ENCODE data around the gene LRBA.

Gene LRBA

GRCh38 chr4:150259861-150260567 lies 755.1 kb downstream of the LRBA start:
- H3K79me2 ChIP-seq (ENCODE audit: control insufficient read depth, low read length): no peaks in the 10 kb centered on the region
- no peaks in the 10 kb centered on the region for H3K36me3 ChIP-seq (ENCODE audit: control insufficient read depth, low read length)
- H3K4me2 ChIP-seq (ENCODE audit: low read length): no peak overlapping the region
- H3K27me3 ChIP-seq (ENCODE audit: control insufficient read depth, low read length): no peaks in the 10 kb centered on the region
- no peak overlapping the region for H3K4me3 ChIP-seq (ENCODE audit: low read length)
- H3F3A ChIP-seq (ENCODE audit: control insufficient read depth, insufficient read depth): no peaks in the 10 kb centered on the region
- no peak overlapping the region for H3K27ac ChIP-seq (ENCODE audit: low read depth, low read length)
- TF ChIP-seq EZH2phosphoT487 (IDR thresholded peaks at IDR 0.05; ENCODE audit: borderline replicate concordance, low read length) (no peak), CTCF (IDR thresholded peaks at IDR 0.05; ENCODE audit: low read depth, low read length, poor library complexity, severe bottlenecking) (no peak)
- H3K9me2 ChIP-seq (replicated peaks; ENCODE audit: control insufficient read depth, low read length): no peaks in the 10 kb centered on the region
- H4K20me1 ChIP-seq (ENCODE audit: control insufficient read depth, insufficient read depth, low read depth, low read length): no peaks in the 10 kb centered on the region
- no peaks in the 10 kb centered on the region for H3K9me3 ChIP-seq (ENCODE audit: control insufficient read depth, insufficient read depth, low read length)
- H3K4me1 ChIP-seq (ENCODE audit: control insufficient read depth, low read length): no peaks in the 10 kb centered on the region

GRCh38 chr4:150258569-150258968 lies 756.5 kb downstream of the LRBA start:
- Histone ChIP-seq H3K79me2 (ENCODE audit: control insufficient read depth, low read length) (no peaks in the 10 kb centered on the region), H3K9me2 (replicated peaks; ENCODE audit: control insufficient read depth, low read length) (no peaks in the 10 kb centered on the region), H4K20me1 (ENCODE audit: control insufficient read depth, insufficient read depth, low read depth, low read length) (no peaks in the 10 kb centered on the region), H3K36me3 (ENCODE audit: control insufficient read depth, low read length) (no peaks in the 10 kb centered on the region), H3K27me3 (ENCODE audit: control insufficient read depth, low read length) (no peaks in the 10 kb centered on the region), H3F3A (ENCODE audit: control insufficient read depth, insufficient read depth) (no peaks in the 10 kb centered on the region), H3K4me3 (ENCODE audit: low read length) (no peak overlapping the region), H3K27ac (ENCODE audit: low read depth, low read length) (no peak overlapping the region), H3K4me2 (ENCODE audit: low read length) (no peak overlapping the region), H3K9me3 (ENCODE audit: control insufficient read depth, insufficient read depth, low read length) (no peaks in the 10 kb centered on the region), H3K4me1 (ENCODE audit: control insufficient read depth, low read length) (no peaks in the 10 kb centered on the region)
- no peak for TF ChIP-seq EZH2phosphoT487 (IDR thresholded peaks at IDR 0.05; ENCODE audit: borderline replicate concordance, low read length)
- TF ChIP-seq CTCF (IDR thresholded peaks at IDR 0.05; ENCODE audit: low read depth, low read length, poor library complexity, severe bottlenecking): no peak

GRCh38 chr4:150256841-150257730 lies 758.0 kb downstream of the LRBA start:
- no peaks in the 10 kb centered on the region for H3K27me3 ChIP-seq (ENCODE audit: control insufficient read depth, low read length)
- H3K9me2 ChIP-seq (replicated peaks; ENCODE audit: control insufficient read depth, low read length): no peaks in the 10 kb centered on the region
- no peaks in the 10 kb centered on the region for H3F3A ChIP-seq (ENCODE audit: control insufficient read depth, insufficient read depth)
- H3K79me2 ChIP-seq (ENCODE audit: control insufficient read depth, low read length): no peaks in the 10 kb centered on the region
- no peaks in the 10 kb centered on the region for H4K20me1 ChIP-seq (ENCODE audit: control insufficient read depth, insufficient read depth, low read depth, low read length)
- H3K4me3 ChIP-seq (ENCODE audit: low read length): no peak overlapping the region
- no peak overlapping the region for H3K27ac ChIP-seq (ENCODE audit: low read depth, low read length)
- no peaks in the 10 kb centered on the region for H3K36me3 ChIP-seq (ENCODE audit: control insufficient read depth, low read length)
- no peak overlapping the region for H3K4me2 ChIP-seq (ENCODE audit: low read length)
- H3K9me3 ChIP-seq (ENCODE audit: control insufficient read depth, insufficient read depth, low read length): no peaks in the 10 kb centered on the region
- no peaks in the 10 kb centered on the region for H3K4me1 ChIP-seq (ENCODE audit: control insufficient read depth, low read length)
- no peak for TF ChIP-seq CTCF (IDR thresholded peaks at IDR 0.05; ENCODE audit: low read depth, low read length, poor library complexity, severe bottlenecking)
- TF ChIP-seq EZH2phosphoT487 (IDR thresholded peaks at IDR 0.05; ENCODE audit: borderline replicate concordance, low read length): no peak
